Neural cell (in vitro differentiated cells): ENCODE results near the gene STAB1. TPM values are rescaled to one million over a fixed set of nuclear protein-coding genes. Genes with fewer than 3 reads are reported as not detected.

Experiments
- H2AFZ ChIP-seq: fragments of 200-600, 300-800 bp; sonication (generic), shearing (Covaris generic); 2 replicates; pipeline ENCODE4 v1.6.0; 2014; ENCODE audit warnings: low read depth, mild to moderate bottlenecking, antibody characterized with exemption, low read length, moderate library complexity
- H3F3A ChIP-seq: fragments of 200-600 bp; shearing (Covaris generic); 2 replicates; pipeline ENCODE4 v1.6.1; 2016; ENCODE audit warnings: mild to moderate bottlenecking, moderate library complexity, mixed read lengths, antibody characterized with exemption, low read length; ENCODE audit not compliant: insufficient read depth, poor library complexity, severe bottlenecking
- H3K27ac ChIP-seq: fragments of 200-600, 300-800 bp; sonication (generic), shearing (Covaris generic); 2 replicates; pipeline ENCODE4 v1.5.1; 2014; ENCODE audit warnings: mild to moderate bottlenecking, low read length, moderate library complexity
- H3K27me3 ChIP-seq: fragments of 300-800, 200-600 bp; sonication (generic), shearing (Covaris generic); 2 replicates; pipeline ENCODE4 v1.6.0; 2014; ENCODE audit warnings: mild to moderate bottlenecking, low read depth, low read length, moderate library complexity; ENCODE audit not compliant: insufficient read depth
- H3K36me3 ChIP-seq: fragments of 300-800, 200-600 bp; sonication (generic), shearing (Covaris generic); 2 replicates; pipeline ENCODE4 v1.5.1; 2014; ENCODE audit warnings: mild to moderate bottlenecking, antibody characterized with exemption, low read length, moderate library complexity; ENCODE audit not compliant: insufficient read depth
- H3K4me2 ChIP-seq: fragments of 300-800, 200-600 bp; sonication (generic), shearing (Covaris generic); 2 replicates; pipeline ENCODE4 v1.6.0; 2014; ENCODE audit warnings: mild to moderate bottlenecking, low read length
- H3K4me3 ChIP-seq: fragments of 300-800, 200-600 bp; sonication (generic), shearing (Covaris generic); 2 replicates; pipeline ENCODE4 v1.5.1; 2014; ENCODE audit warnings: mild to moderate bottlenecking, low read length, moderate library complexity
- H3K79me2 ChIP-seq: fragments of 200-600 bp; shearing (Covaris generic); replicated peaks from 2 replicates; pipeline ENCODE4 v1.6.0; 2014; ENCODE audit warnings: mild to moderate bottlenecking, low read length, moderate library complexity; ENCODE audit not compliant: insufficient read depth
- H3K9ac ChIP-seq: fragments of 300-800, 200-600 bp; sonication (generic), shearing (Covaris generic); 2 replicates; pipeline ENCODE4 v1.6.1; 2016; ENCODE audit warnings: mild to moderate bottlenecking, low read length, mixed read lengths
- H3K9me2 ChIP-seq: fragments of 200-600 bp; shearing (Covaris generic); 2 replicates; pipeline ENCODE4 v1.6.1; 2016; ENCODE audit warnings: mild to moderate bottlenecking, low read length, mixed read lengths; ENCODE audit not compliant: insufficient read depth
- H3K9me3 ChIP-seq: fragments of 200-600, 300-800 bp; sonication (generic), shearing (Covaris generic); 2 replicates; pipeline ENCODE4 v1.6.1; 2016; ENCODE audit warnings: mild to moderate bottlenecking, mixed run types, low read length, moderate library complexity, mixed read lengths
- H4K20me1 ChIP-seq: fragments of 200-600 bp; shearing (Covaris generic); 2 replicates; pipeline ENCODE4 v1.6.1; 2016; ENCODE audit warnings: mild to moderate bottlenecking, mixed run types; ENCODE audit not compliant: insufficient read depth
- EP300 ChIP-seq: fragments of 450-650 bp; conservative IDR thresholded peaks from 2 replicates; pipeline ENCODE4 v1.6.1; 2014; ENCODE audit warnings: antibody characterized with exemption, mild to moderate bottlenecking, moderate library complexity; ENCODE audit not compliant: poor library complexity, severe bottlenecking
- EZH2 ChIP-seq: fragments of 200-600, 300-800 bp; shearing (Covaris generic), sonication (generic); IDR thresholded peaks from 2 replicates; pipeline ENCODE4 v1.6.1; 2014; ENCODE audit warnings: antibody characterized with exemption, low read length, borderline replicate concordance, mild to moderate bottlenecking; ENCODE audit not compliant: insufficient read depth, poor library complexity, severe bottlenecking
- MXI1 ChIP-seq: fragments of 450-650 bp; conservative IDR thresholded peaks from 2 replicates; pipeline ENCODE4 v1.6.1; 2014; ENCODE audit warnings: antibody characterized with exemption, mild to moderate bottlenecking; ENCODE audit not compliant: poor library complexity, severe bottlenecking
- POLR2AphosphoS5 ChIP-seq: IDR thresholded peaks from 2 replicates; pipeline ENCODE4 v1.6.1; 2012
- RAD21 ChIP-seq: fragments of 450-650 bp; conservative IDR thresholded peaks from 2 replicates; pipeline ENCODE4 v1.6.1; 2014; ENCODE audit warnings: antibody characterized with exemption, mild to moderate bottlenecking, moderate library complexity
- SMC3 ChIP-seq: fragments of 450-650 bp; conservative IDR thresholded peaks from 2 replicates; pipeline ENCODE4 v1.6.1; 2014; ENCODE audit warnings: antibody characterized with exemption, mild to moderate bottlenecking, moderate library complexity; ENCODE audit not compliant: poor library complexity
- TAF1 ChIP-seq: IDR thresholded peaks from 2 replicates; pipeline ENCODE4 v1.6.1; 2012; ENCODE audit warnings: low read depth
- polyA plus RNA-seq: library from polyadenylated mRNA; depleted of rRNA; stranded (reverse); fragments of >200 nt; gene quantifications from 2 replicates; pipeline ENCODE4 v1.2.3, GENCODE V29; 2014
- small RNA-seq, 3 experiments: library from RNA; depleted of rRNA; stranded (forward); fragments of <200 nt; gene quantifications; one replicate each; pipeline ENCODE3, GENCODE V24; 2012
- TF ChIP-seq, protein P1 (sequence below): IDR thresholded peaks from 2 replicates; pipeline ENCODE4 v1.6.1; 2012; ENCODE audit warnings: borderline replicate concordance
- TF ChIP-seq, protein P2 (sequence below): fragments of 450-650 bp; IDR thresholded peaks from 2 replicates; pipeline ENCODE4 v1.5.1; 2014; ENCODE audit warnings: antibody characterized with exemption, mild to moderate bottlenecking, moderate library complexity; ENCODE audit not compliant: poor library complexity, severe bottlenecking

STAB1 gene
- polyA plus RNA-seq, 1 donor from 2014 or later = 0.28 TPM

DNA sequence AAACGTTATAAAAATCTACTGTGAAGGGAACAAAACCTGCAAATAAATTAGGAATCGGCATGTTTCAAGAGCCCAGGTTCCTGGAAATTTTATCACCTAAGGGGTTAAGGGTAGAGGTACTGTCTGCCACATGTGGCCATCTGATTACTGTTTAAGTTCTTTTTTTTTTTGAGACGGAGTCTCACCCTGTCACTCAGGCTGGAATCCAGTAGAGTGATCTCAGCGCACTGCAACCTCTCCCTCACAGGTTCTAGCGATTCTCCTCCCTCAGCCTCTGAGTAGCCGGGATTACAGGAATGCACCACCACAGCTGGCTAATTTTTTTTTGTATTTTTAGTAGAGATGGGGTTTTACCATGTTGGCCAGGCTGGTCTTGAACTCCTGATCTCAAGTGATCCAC, 77.1 kb downstream of the STAB1 start:
- H3K36me3 ChIP-seq = no peaks in the 10 kb centered on the region
- H3K9me3 ChIP-seq = no peaks in the 10 kb centered on the region
- no peaks in the 10 kb centered on the region for H3F3A ChIP-seq
- H4K20me1 ChIP-seq = no peaks in the 10 kb centered on the region
- no peaks in the 10 kb centered on the region for H3K27me3 ChIP-seq
- H3K4me2 ChIP-seq = no peak overlapping the region
- no peak for TF ChIP-seq TAF1
- no peak for TF ChIP-seq EZH2
- no peak for TF ChIP-seq RAD21
- TF ChIP-seq, protein P1, sequence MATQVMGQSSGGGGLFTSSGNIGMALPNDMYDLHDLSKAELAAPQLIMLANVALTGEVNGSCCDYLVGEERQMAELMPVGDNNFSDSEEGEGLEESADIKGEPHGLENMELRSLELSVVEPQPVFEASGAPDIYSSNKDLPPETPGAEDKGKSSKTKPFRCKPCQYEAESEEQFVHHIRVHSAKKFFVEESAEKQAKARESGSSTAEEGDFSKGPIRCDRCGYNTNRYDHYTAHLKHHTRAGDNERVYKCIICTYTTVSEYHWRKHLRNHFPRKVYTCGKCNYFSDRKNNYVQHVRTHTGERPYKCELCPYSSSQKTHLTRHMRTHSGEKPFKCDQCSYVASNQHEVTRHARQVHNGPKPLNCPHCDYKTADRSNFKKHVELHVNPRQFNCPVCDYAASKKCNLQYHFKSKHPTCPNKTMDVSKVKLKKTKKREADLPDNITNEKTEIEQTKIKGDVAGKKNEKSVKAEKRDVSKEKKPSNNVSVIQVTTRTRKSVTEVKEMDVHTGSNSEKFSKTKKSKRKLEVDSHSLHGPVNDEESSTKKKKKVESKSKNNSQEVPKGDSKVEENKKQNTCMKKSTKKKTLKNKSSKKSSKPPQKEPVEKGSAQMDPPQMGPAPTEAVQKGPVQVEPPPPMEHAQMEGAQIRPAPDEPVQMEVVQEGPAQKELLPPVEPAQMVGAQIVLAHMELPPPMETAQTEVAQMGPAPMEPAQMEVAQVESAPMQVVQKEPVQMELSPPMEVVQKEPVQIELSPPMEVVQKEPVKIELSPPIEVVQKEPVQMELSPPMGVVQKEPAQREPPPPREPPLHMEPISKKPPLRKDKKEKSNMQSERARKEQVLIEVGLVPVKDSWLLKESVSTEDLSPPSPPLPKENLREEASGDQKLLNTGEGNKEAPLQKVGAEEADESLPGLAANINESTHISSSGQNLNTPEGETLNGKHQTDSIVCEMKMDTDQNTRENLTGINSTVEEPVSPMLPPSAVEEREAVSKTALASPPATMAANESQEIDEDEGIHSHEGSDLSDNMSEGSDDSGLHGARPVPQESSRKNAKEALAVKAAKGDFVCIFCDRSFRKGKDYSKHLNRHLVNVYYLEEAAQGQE = no peak
- TF ChIP-seq, protein P2, sequence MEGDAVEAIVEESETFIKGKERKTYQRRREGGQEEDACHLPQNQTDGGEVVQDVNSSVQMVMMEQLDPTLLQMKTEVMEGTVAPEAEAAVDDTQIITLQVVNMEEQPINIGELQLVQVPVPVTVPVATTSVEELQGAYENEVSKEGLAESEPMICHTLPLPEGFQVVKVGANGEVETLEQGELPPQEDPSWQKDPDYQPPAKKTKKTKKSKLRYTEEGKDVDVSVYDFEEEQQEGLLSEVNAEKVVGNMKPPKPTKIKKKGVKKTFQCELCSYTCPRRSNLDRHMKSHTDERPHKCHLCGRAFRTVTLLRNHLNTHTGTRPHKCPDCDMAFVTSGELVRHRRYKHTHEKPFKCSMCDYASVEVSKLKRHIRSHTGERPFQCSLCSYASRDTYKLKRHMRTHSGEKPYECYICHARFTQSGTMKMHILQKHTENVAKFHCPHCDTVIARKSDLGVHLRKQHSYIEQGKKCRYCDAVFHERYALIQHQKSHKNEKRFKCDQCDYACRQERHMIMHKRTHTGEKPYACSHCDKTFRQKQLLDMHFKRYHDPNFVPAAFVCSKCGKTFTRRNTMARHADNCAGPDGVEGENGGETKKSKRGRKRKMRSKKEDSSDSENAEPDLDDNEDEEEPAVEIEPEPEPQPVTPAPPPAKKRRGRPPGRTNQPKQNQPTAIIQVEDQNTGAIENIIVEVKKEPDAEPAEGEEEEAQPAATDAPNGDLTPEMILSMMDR = no peak
- TF ChIP-seq SMC3 = no peak
- no peak for TF ChIP-seq EP300
- TF ChIP-seq MXI1 = no peak
- no peak for TF ChIP-seq POLR2AphosphoS5
- H3K9me2 ChIP-seq = no peaks in the 10 kb centered on the region
- no peak overlapping the region for H2AFZ ChIP-seq
- no peak overlapping the region for H3K27ac ChIP-seq
- no peak overlapping the region for H3K9ac ChIP-seq
- no peaks in the 10 kb centered on the region for H3K79me2 ChIP-seq
- H3K4me3 ChIP-seq = no peak overlapping the region

Small RNA genes lying within 50 kb of the gene (small RNA-seq; reads per million reads assigned to genes)
- gene RNU6-856P (0 reads per million in 3 experiments), gene RNU6ATAC16P (0 to 0.06 (median 0) reads per million in 3 experiments)

Other genes with a start within 250 kb of the STAB1 start
- gene PPM1M, start 249.6 kb upstream of the STAB1 start, polyA plus RNA-seq = 1.1 and 1.6 TPM in 2 replicates
- gene WDR82, start 216.7 kb upstream of the STAB1 start, polyA plus RNA-seq = 151 and 163 TPM in 2 replicates
- 5.0 and 5.8 TPM in 2 replicates for gene GLYCTK, start 207.5 kb upstream of the STAB1 start, polyA plus RNA-seq
- 5.4 and 6.0 TPM in 2 replicates for gene DNAH1, start 179.0 kb upstream of the STAB1 start, polyA plus RNA-seq
- gene BAP1, start 85.3 kb upstream of the STAB1 start, polyA plus RNA-seq = 107 and 142 TPM in 2 replicates
- 8.8 and 11.5 TPM in 2 replicates for gene PHF7, start 84.7 kb upstream of the STAB1 start, polyA plus RNA-seq
- not detected in 2 replicates for gene SEMA3G, start 50.2 kb upstream of the STAB1 start, polyA plus RNA-seq
- gene TNNC1, start 41.3 kb upstream of the STAB1 start, polyA plus RNA-seq = 2.2 TPM in 1 of 2 replicates, not detected in the other
- 88.9 and 107 TPM in 2 replicates for gene NISCH, start 39.7 kb upstream of the STAB1 start, polyA plus RNA-seq
- gene NT5DC2, start 38.5 kb downstream of the STAB1 start, polyA plus RNA-seq = 35.1 and 46.7 TPM in 2 replicates
- gene UQCC5, start 41.3 kb downstream of the STAB1 start, polyA plus RNA-seq = 5.2 and 20.5 TPM in 2 replicates
- gene PBRM1, start 190.6 kb downstream of the STAB1 start, polyA plus RNA-seq = 64.4 and 66.6 TPM in 2 replicates
- 133 and 151 TPM in 2 replicates for gene GNL3, start 190.7 kb downstream of the STAB1 start, polyA plus RNA-seq
- gene GLT8D1, start 210.5 kb downstream of the STAB1 start, polyA plus RNA-seq = 177 and 182 TPM in 2 replicates
- 97.4 TPM in 2 replicates for gene SPCS1, start 210.8 kb downstream of the STAB1 start, polyA plus RNA-seq